GM03348 (cell line): Measurements from ENCODE around the gene CFAP46.

Experiments used
- DNase-seq: peaks from one replicate; pipeline ENCODE4 v3.0.0; 2012; ENCODE audit warnings: low spot score

Gene CFAP46

GRCh38 chr10:132770061-132771021 lies 172.0 kb downstream of the CFAP46 start:
- no peak for DNase-seq

DNA sequence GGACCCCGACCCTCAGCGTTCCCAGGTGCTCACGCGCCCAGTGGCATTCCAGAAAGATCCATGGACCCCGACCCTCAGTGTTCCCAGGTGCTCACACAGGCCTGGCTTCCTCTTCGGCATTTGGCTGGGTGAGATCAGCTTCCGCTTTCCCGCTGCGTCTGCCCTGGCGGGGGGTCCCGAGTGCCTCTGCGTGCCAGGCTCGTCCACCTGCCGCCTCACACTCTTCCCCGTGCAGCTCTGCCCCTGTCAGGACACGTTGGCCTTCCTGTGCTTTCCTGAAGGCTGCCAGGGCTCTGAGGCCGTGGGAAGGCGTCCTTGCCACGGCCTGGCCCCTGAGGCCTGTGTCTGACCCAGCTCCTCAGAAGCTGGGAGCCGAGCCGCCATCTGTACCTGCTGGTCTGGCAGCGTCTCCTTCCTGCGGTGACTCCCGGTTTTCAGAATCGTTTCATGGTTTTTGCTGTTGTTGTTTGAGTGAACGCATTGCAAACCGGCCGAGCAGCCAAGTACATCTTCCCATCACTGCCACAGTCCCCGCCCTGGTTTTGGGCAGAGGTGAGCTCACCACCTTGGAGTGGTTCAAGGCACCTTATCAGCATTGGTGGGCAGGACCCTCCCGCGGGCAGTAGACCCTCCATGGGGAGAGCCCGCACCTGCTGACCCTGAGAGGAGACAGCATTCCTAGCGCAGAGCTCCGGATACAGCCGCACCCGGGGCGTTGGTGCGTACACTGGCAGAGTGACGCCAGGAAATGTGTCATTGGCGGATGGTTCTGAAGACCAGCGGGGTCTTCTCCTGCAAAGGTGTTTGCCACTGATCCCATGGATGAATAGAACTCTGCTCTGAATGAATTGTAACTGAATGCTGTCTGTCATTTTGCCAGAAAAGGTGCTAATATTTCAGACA lies 173.8 kb downstream of the CFAP46 start:
- DNase-seq = no peak

DNA sequence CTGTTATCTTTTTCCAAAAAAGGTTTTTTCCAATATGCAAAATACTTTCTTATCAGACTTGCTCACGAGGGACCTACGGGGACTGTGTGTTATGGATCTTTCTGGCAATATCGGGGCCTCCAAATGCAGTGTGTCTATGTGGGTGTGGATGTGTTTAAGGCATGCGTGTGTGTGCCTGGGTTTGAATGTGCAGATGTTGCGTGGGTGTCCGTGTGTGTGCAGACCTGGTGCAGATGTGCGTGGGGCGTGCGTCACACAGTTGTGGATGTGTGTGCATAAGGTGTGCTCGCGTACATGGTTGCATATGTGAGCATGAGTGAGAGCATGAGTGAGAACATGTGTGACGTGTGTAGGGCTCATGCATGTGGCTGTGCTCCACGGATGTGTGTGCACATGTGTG lies 176.1 kb downstream of the CFAP46 start:
- no peak for DNase-seq

DNA sequence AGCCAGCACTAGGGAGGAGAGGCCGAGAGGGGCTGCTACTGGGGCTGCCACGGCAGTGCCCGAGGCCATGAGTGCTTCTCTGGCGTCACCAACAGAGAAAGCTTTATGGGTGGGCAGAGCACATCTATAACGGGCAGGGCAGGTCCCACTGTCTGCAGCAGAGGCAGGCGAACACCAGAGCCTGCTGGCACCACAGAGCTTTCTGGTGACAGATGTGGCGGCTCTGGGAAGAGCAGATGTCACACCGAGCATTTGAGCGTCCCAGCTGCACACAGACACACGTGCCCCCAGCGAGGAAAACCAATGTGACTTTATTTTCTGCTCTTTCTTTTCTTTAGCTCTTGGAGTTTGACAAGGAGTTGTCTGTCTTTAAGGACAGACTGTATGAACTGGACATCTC lies 176.9 kb downstream of the CFAP46 start:
- DNase-seq = no peak

GRCh38 chr10:132764108-132764507 lies 178.3 kb downstream of the CFAP46 start:
- DNase-seq = no peak

- DNase-seq = no peak
Measured at GRCh38 chr10:132763545-132763944, 178.8 kb downstream of the CFAP46 start.

- DNase-seq = no peak
Measured at GRCh38 chr10:132762267-132762666, 180.1 kb downstream of the CFAP46 start.

- DNase-seq = no peak
Measured at GRCh38 chr10:132761395-132762060, 180.8 kb downstream of the CFAP46 start.

DNA sequence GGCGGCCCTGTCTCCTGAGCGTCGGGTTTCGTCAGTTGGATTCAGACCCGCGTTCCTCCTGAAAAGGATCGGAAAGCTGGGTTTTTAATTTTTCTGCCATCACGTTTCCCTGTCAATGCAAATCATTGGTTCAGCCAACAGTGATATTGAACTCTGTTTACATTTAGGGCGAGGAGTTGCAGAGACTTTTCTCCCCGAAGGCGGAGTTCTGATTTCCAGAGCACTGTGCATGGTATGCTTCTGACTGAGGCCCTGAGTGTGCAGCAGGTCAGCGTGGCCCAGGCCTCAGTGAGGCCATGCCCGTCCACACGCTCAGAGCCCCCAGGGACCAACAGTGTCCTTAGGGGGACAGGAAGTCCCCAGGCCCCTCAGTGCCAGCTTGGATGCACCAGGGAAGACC lies 183.5 kb downstream of the CFAP46 start:
- no peak for DNase-seq
